HG02571 (cell line): ENCODE measurements around the gene CHST11.

ENCODE experiments used
- ATAC-seq: cut with Tn5 transposase; IDR thresholded peaks from one replicate; pipeline ENCODE4 v1.9.1; 2021; ENCODE audit warnings: mild to moderate bottlenecking, moderate library complexity; ENCODE audit not compliant: unreplicated experiment

CHST11 gene

DNA sequence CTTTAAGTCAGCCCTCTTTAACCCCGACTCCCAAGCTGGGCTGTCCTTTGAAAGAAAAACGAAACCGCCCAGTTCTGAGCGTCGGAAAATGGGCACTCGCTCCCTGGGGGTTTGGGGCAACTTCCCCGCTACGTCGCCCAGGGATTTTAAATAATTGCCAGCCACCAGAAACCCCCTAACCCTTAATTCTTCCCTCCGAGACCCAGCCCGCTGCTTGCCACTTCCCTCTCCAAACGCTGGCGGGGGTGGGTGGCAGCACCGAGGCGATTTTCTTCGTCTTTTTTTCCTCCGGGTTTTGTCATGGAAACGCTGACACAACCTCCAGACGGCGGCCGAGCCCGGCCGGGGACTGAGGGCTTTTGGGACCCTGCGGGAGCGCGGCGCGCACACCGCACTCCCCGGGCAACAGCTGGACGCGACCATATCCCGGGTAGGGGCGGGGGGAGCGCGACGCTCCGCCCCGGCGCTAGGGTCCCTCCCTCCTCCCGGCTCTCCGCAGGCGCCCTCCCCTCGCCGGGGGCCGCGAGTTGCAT, at the start of gene CHST11:
Gene CHST11 (plus strand): TSS at position 532 of the 533 bp plus-strand sequence.
- peak; percentile 69 for ATAC-seq

GRCh38 chr12:104407438-104407837, 49.3 kb upstream of the CHST11 start:
- ATAC-seq: no peak

DNA sequence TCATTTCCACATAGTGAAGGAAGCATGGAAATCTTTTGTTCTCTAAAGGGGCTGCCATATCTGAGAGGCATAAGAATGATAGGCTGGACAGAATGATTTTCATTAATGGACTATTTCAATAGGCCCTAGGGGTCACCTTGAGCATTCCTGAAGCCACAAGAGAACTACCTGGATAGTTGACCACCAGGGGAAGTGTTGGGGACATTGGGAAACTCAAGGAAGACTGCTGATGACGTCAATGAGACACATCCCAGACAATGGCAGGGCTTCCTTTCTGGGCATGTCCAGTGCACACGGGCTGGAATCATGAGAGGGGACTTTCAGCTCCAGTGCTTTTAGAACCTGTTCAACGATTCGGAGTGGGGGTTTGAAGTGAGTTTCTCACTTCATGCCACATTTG, 48.8 kb upstream of the CHST11 start:
- ATAC-seq: no peak

GRCh38 chr12:104410326-104410725, 46.4 kb upstream of the CHST11 start:
- no peak for ATAC-seq

- ATAC-seq: no peak
Measured at GRCh38 chr12:104410786-104411185, 46.0 kb upstream of the CHST11 start.

- ATAC-seq: no peak
Measured at GRCh38 chr12:104411826-104412641, 44.7 kb upstream of the CHST11 start.

DNA sequence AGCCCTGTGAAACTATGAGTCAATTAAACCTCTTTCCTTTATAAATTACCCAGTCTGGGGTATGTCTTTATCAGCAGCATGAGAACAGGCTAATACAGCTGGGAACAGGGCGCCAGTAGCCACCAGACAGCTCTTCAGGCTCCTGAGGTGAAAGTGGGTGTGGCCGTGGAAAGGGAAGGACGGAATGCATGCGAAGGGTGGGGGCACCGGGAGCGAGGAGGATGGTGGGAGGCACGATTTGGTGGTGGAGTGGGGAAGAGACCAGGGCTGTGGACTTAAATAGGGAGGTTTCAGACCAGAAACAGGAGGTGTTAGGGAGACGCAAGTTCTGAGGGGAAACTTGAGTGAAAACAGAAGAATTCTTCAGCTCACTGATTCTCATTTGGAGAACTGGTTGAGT, 44.1 kb upstream of the CHST11 start:
- ATAC-seq: no peak

DNA sequence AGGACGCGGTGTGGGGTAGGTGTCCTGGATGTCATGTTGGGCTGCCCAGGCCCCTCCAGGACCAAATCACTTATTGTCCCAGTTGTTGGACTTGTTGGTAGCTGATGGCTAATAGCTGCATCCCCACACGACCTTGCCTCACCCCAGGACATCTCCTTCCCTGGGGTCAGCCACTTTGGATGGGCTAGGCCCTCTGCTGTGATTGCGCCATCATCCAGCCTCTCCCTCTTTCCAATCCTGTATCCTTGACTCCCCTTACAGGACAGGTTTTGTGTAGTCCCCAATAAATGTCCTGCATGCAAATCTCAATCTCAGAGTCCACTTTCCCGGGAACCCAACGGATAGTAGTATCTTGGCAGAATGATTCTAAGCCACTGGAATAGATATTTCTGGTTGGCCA, 43.4 kb upstream of the CHST11 start:
- ATAC-seq: no peak

GRCh38 chr12:104414581-104415341, 42.0 kb upstream of the CHST11 start:
- no peak for ATAC-seq

GRCh38 chr12:104415342-104415980, 41.3 kb upstream of the CHST11 start:
- no peak for ATAC-seq

DNA sequence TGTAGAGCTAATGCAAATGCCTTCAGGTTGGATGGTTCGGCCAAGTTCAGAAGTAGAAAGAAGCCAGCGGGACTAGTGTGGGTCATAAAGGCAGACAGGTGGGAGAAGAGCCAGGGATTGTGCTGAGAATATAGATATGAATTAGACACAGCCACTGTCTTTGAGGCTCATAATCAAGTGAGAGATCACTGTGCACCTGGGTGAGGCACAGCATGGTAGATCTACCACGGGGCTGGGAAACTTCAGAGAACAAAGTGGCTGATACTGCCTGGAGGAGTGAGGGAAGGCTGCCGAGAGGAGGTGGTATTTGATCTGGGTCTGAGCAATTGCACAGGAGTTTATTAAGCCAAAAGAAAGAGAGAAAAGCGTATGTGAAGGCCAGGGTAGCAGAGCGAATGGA, 40.6 kb upstream of the CHST11 start:
- ATAC-seq: no peak

- ATAC-seq: no peak
Measured at GRCh38 chr12:104416585-104416984, 40.2 kb upstream of the CHST11 start.

GRCh38 chr12:104419717-104420116, 37.0 kb upstream of the CHST11 start:
- no peak for ATAC-seq

DNA sequence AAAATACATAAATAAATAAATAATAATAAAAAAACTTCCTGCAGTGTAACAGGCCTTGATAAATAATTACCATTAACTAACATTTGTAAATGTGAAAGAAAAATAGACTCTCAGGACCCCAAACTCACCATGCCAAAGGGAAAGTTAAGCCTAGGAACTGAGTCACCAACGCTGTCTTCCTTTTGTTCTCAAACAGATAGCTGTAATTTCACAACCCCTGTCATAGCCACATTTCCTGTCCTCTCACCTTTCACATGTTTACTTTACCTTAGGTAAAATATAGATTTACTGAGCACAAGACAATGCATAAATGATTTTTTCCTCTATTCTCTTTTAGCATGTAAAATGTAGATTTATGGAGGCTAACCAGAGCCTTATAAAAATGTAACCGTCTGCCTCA, 35.9 kb upstream of the CHST11 start:
- no peak for ATAC-seq

DNA sequence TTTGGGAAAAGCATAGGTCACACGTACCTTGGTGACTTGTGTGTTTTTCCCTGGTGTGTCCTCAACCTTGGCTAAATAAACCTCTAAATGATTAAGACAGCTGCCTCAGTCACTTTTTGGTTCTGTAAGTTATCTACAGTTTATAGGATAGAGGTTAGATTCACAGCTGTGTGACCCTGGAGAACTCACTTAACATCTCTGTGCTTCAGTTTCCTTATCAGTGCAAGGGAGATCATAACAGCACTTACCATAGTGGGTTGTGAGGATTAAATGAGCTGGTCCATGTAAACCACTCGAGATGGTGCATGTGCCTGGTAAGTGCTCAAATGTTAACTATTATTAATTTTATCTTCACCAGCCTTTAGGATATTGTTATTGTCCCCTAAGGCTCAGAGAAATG, 35.4 kb upstream of the CHST11 start:
- ATAC-seq: no peak

DNA sequence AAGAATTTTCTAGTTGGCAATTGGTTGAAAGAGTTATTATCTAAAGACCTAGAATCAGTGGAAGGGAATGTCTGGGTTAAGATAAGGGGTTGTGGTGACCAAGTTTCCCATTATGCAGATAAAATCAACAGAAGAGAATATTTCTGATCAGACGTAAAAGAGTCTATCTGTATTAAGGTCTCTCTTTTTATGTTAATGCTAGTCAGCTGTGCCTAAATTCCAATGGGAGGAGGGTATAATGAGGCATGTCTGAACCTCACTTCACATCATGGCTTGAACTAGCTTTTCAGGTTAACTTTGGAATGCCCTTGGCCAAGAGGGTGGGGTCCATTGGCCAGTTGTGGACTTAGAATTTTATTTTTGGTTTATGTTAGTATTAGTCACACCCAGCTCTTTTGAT, 34.3 kb upstream of the CHST11 start:
- ATAC-seq: no peak

DNA sequence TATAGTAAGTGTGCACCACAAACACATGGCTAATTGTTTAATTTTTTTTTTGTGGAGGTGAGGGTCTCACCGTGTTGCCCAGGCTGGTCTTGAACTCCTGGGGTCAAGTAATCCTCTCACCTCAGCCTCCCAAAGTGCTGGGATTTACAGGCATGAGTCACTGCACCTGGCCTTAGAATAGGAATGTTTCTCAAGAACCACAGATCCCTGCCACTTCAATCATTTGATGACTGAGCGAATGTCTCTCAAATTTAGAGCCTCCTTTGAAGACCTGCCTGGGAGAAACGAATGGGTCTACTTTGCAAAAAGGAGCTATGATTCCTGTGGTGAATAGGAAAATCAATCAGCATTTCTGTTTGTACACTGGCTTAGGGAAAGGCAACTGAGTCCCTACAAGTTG, 33.5 kb upstream of the CHST11 start:
- ATAC-seq: no peak

GRCh38 chr12:104423809-104424208, 32.9 kb upstream of the CHST11 start:
- ATAC-seq: no peak

DNA sequence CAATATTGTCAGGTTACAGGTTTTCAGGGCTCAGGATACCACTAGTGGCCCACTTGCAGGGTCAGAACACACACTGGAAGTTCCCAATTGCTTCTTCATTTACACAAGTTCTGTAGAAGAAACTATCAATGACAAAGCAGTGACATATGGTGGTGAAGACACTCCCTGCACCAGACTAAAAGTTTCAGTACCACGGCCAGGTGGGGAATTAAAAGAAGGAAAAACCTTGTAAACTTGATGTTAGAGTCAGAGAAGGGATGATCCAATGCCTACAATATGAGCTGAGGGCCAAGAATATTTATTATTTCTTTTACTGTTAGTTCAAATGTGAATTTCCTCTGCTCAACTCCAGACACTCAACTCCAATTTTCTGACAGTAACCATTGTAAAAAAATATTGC, 31.8 kb upstream of the CHST11 start:
- ATAC-seq: no peak

GRCh38 chr12:104425614-104426013, 31.1 kb upstream of the CHST11 start:
- ATAC-seq: no peak

DNA sequence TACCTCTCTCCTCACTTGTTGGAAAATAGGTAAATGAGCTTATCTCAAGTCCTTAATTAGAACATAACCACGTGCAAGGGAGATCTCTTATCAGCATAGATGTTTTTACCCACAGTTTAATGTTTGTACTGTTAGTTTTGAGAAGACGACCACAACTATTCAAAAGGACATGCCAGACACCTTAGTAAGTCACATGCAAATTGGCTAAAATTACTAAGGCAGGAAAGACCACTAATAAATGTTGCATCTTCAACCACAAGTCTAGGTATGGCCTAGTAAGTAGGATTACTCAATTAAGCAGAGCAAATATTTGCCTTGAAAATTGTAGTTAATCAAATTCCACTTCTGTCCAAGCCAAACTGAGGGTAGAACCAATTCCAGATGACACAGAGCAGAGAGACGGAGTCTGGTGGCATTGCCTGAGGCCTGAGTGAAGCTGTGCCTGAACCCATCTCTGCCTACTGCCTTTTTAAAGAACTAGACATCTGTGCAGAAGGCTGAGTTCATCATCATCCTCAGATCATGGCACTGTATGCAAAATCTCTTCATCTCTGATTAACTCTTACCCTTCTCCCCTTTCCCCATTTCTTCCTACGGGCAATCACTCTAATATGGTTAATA, 29.7 kb upstream of the CHST11 start:
- no peak for ATAC-seq
